ENCODE data around the gene SFMBT2.

The SFMBT2 gene

GRCh38 chr10:7424919-7425318 lies 14.1 kb upstream of the SFMBT2 start:
- no peak for DNase-seq

GRCh38 chr10:7424315-7424714 lies 13.5 kb upstream of the SFMBT2 start:
- DNase-seq = peak; percentile 21 to 26

GRCh38 chr10:7423521-7423920 lies 12.7 kb upstream of the SFMBT2 start:
- no peak for DNase-seq

GRCh38 chr10:7421526-7421925 lies 10.7 kb upstream of the SFMBT2 start:
- DNase-seq = no peak

GRCh38 chr10:7419998-7420397 lies 9.2 kb upstream of the SFMBT2 start:
- DNase-seq = no peak

- DNase-seq = peak in 1 of 2 donors; percentile 25
These were observed 7.0 kb upstream of the SFMBT2 start for GRCh38 chr10:7417807-7418206.

- peak in 1 of 2 donors; percentile 65 for DNase-seq
These were observed 6.3 kb upstream of the SFMBT2 start for GRCh38 chr10:7417103-7417623.

- DNase-seq = no peak
These were observed 3.9 kb upstream of the SFMBT2 start for GRCh38 chr10:7414766-7415165.

GRCh38 chr10:7412928-7413282 lies 2.1 kb upstream of the SFMBT2 start:
- DNase-seq = no peak

- DNase-seq = peak in 1 of 2 donors; percentile 25
These were observed 1.5 kb upstream of the SFMBT2 start for GRCh38 chr10:7412237-7412927.

GRCh38 chr10:7411671-7412128 lies 866 bp upstream of the SFMBT2 start:
- peak in 1 of 2 donors; percentile 33 for DNase-seq

GRCh38 chr10:7410301-7410861 lies 453 bp downstream of the SFMBT2 start:
- peak in 1 of 2 donors; percentile 34 for DNase-seq

GRCh38 chr10:7409732-7410168 lies 1.1 kb downstream of the SFMBT2 start:
- DNase-seq = peak; percentile 27 to 62

- peak; percentile 52 to 64 for DNase-seq
These were observed 1.6 kb downstream of the SFMBT2 start for GRCh38 chr10:7409045-7409731.

- DNase-seq = peak; percentile 34 to 58
These were observed 2.4 kb downstream of the SFMBT2 start for GRCh38 chr10:7408291-7409044.

- peak; percentile 41 to 50 for DNase-seq
These were observed 3.2 kb downstream of the SFMBT2 start for GRCh38 chr10:7407368-7408290.

GRCh38 chr10:7406712-7407333 lies 4.0 kb downstream of the SFMBT2 start:
- no peak for DNase-seq

GRCh38 chr10:7405637-7406036 lies 5.2 kb downstream of the SFMBT2 start:
- DNase-seq = no peak

GRCh38 chr10:7403620-7404019 lies 7.2 kb downstream of the SFMBT2 start:
- no peak for DNase-seq

- no peak for DNase-seq
These were observed 9.1 kb downstream of the SFMBT2 start for GRCh38 chr10:7401782-7402181.

GRCh38 chr10:7401156-7401555 lies 9.7 kb downstream of the SFMBT2 start:
- DNase-seq = no peak
